Measurements from ENCODE around the gene KANSL2. TPM values are rescaled to one million over a fixed set of nuclear protein-coding genes. Genes with fewer than 3 reads are reported as not detected.
"Not testable (repeated sequence)": the region's sequence is repeated elsewhere in the genome, so short reads cannot be mapped to it uniquely, and the experiment has no call there.

KANSL2 gene
- total RNA-seq, 6 experiments from 2014 or later, result 17.6 to 28.8 (median 23.2) TPM

- H3K4me1 Mint-ChIP-seq (ENCODE audit: low read depth), result peaks cover 40% of the 10 kb centered on the region
- no peaks in the 10 kb centered on the region for H3K27me3 Mint-ChIP-seq (ENCODE audit: insufficient read depth)
- H3K36me3 Mint-ChIP-seq (ENCODE audit: low read depth), result peaks cover 51% of the 10 kb centered on the region
- H3K4me3 Mint-ChIP-seq, result peak within 1 kb of the TSS; percentile 99
- peak within 1 kb of the TSS; percentile 99 for H3K27ac Mint-ChIP-seq
- TF ChIP-seq CTCF (IDR thresholded peaks at IDR 0.05), result peak; percentile 57
- peaks cover 20% of the 10 kb centered on the region for H3K9me3 Mint-ChIP-seq
- DNase-seq, result peak; percentile 100
Measured at GRCh38 chr12:48716493-48717251, 34.6 kb upstream of the KANSL2 start, which contains the start of gene CCNT1. Gene CCNT1, minus strand, starts transcription at chr12:48716707. Its CDS starts 32 bp downstream, at chr12:48716675.

- Mint-ChIP-seq H3K27me3 (ENCODE audit: insufficient read depth) (no peaks in the 10 kb centered on the region), H3K27ac (peak overlapping the region; percentile 99), H3K4me1 (ENCODE audit: low read depth) (peaks cover 40% of the 10 kb centered on the region), H3K4me3 (peak overlapping the region; percentile 99), H3K36me3 (ENCODE audit: low read depth) (peaks cover 49% of the 10 kb centered on the region), H3K9me3 (peaks cover 15% of the 10 kb centered on the region)
- TF ChIP-seq CTCF (IDR thresholded peaks at IDR 0.05), result no peak
- no peak for DNase-seq
Measured at GRCh38 chr12:48716168-48716492, 34.1 kb upstream of the KANSL2 start.

DNA sequence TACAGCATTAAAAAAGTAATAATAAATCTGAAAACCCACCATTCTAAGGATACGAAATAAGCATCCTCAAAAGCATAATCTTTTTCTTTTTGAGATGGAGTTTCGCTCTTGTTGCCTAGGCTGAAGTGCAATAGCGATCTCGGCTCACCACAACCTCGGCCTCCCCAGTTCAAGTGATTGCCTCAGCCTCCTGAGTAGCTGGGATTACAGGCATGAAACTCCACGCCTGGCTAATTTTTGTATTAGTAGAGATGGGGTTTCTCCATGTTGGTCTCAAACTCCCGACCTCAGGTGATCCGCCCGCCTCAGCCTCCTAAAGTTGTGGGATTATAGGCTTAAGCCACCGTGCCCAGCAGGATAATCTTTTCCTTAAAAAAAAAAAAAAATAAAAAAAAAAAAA is 30.2 kb upstream of the KANSL2 start:
- Mint-ChIP-seq H3K27me3 (ENCODE audit: insufficient read depth) (no peaks in the 10 kb centered on the region), H3K27ac (no peak overlapping the region), H3K36me3 (ENCODE audit: low read depth) (peaks cover 36% of the 10 kb centered on the region), H3K4me1 (ENCODE audit: low read depth) (peaks cover 36% of the 10 kb centered on the region), H3K4me3 (no peak overlapping the region), H3K9me3 (no peaks in the 10 kb centered on the region)
- no peak for TF ChIP-seq CTCF (IDR thresholded peaks at IDR 0.05)
- no peak for DNase-seq

DNA sequence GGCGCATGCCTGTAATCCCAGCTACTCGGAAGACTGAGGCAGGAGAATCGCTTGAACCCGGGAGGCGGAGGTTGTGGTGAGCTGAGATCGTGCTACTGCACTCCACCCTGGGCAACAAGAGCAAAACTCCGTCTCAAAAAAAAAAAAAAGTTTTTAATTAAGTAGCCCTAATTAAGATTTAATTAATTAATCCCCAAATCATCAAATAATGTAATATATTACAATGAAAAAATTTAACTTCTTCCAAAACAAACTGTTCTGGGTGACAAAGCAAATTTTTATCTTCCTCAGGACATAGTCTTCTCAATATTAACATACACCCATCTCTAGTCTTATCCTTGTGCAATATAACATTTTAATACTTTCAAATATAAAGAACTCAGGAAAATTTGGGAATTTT is 16.8 kb upstream of the KANSL2 start:
- not testable (repeated sequence) for H3K4me3 Mint-ChIP-seq

DNA sequence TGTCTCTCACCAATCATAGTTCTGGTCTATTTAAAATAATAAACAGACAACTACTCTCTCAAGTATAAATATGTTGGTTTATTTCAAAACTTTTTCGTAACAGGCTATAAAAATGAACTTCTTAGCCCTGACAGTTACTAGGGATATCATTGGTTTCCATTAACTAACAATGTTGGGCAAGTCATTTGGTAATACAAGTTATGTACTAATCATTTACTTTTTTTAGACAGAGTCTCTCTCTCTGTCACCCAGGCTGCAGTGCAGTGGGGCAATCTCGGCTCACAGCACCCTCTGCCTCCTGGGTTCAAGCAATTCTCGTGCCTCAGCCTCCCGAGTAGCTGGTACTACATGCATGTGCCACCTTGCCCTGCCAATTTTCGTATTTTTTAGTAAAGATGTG is 14.6 kb upstream of the KANSL2 start:
- Mint-ChIP-seq H3K4me1 (ENCODE audit: low read depth) (no peaks in the 10 kb centered on the region), H3K27me3 (ENCODE audit: insufficient read depth) (no peaks in the 10 kb centered on the region; the same call in 1 of the 2 replicates), H3K36me3 (ENCODE audit: low read depth) (peaks cover 47% of the 10 kb centered on the region), H3K27ac (no peak overlapping the region), H3K9me3 (no peaks in the 10 kb centered on the region), H3K4me3 (no peak overlapping the region)
- no peak for DNase-seq
- no peak for TF ChIP-seq CTCF (IDR thresholded peaks at IDR 0.05)

More for the DNA sequence above, 16.8 kb upstream of the KANSL2 start:
- peaks cover 28% of the 10 kb centered on the region for H3K36me3 Mint-ChIP-seq (ENCODE audit: low read depth)
- not testable (repeated sequence) for H3K4me1 Mint-ChIP-seq (ENCODE audit: low read depth); H3K9me3 Mint-ChIP-seq; H3K27ac Mint-ChIP-seq; DNase-seq; H3K27me3 Mint-ChIP-seq (ENCODE audit: insufficient read depth)

DNA sequence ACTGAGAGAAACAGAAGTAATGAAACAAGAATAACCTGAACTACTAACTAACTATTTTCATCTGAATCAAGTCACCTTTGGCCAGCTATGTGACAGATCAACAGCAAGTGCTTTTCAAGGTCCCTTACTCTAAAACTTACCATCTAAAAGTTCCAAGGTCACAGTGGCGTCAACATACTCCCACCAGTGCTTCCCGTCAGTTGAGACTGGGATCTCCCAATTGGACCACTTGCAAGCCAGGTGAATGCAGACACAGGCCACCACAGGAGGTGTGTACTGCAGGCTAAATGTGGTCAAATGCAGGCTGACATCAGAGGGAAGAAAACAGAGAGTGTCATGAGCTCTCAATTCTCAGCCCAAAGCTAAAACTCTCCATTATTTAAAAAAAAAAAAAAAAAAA is 13.8 kb upstream of the KANSL2 start:
- H3K4me3 Mint-ChIP-seq, result no peak overlapping the region
- no peaks in the 10 kb centered on the region; the same call in 1 of the 2 replicates for H3K27me3 Mint-ChIP-seq (ENCODE audit: insufficient read depth)
- H3K4me1 Mint-ChIP-seq (ENCODE audit: low read depth), result no peaks in the 10 kb centered on the region
- no peaks in the 10 kb centered on the region for H3K9me3 Mint-ChIP-seq
- H3K27ac Mint-ChIP-seq, result no peak overlapping the region
- peaks cover 52% of the 10 kb centered on the region for H3K36me3 Mint-ChIP-seq (ENCODE audit: low read depth)
- TF ChIP-seq CTCF (IDR thresholded peaks at IDR 0.05), result no peak
- DNase-seq, result no peak

Data from HFFc6 (cell line).